Calu3 (cell line): ENCODE data around the gene NDUFAB1. TPM values are rescaled to one million over a fixed set of nuclear protein-coding genes. Genes with fewer than 3 reads are reported as not detected.
A peak's percentile ranks its signal among the peaks of the same experiment; 100 is the strongest.

ENCODE experiments used
- BruUV-seq: library from RNA; stranded (reverse); fragments of 400-500 nt; replicated peaks from 2 replicates; lab custom pipeline; 2021; lab: Mats Ljungman, UMichigan
- CTCF ChIA-PET: fragments of 300-600 bp; sonication (Branson Sonifier 250); formaldehyde crosslinking; loops from one replicate; lab custom pipeline; 2022; ENCODE audit warnings: antibody characterized with exemption; lab: Charles Lee
- DNase-seq: peaks from one replicate; pipeline ENCODE4 v3.0.0; 2022
- H3K27ac Mint-ChIP-seq: one replicate; pipeline ENCODE4 v1.8.0; 2022; ENCODE audit warnings: mixed read lengths; ENCODE audit not compliant: unreplicated experiment
- H3K27me3 Mint-ChIP-seq: one replicate; pipeline ENCODE4 v1.8.0; 2022; ENCODE audit warnings: mixed read lengths; ENCODE audit not compliant: unreplicated experiment
- H3K36me3 Mint-ChIP-seq: one replicate; pipeline ENCODE4 v1.8.0; 2022; ENCODE audit warnings: mild to moderate bottlenecking, moderate library complexity, mixed read lengths; ENCODE audit not compliant: insufficient read depth, unreplicated experiment
- H3K4me1 Mint-ChIP-seq: one replicate; pipeline ENCODE4 v1.8.0; 2022; ENCODE audit warnings: mild to moderate bottlenecking, low read depth, mixed read lengths; ENCODE audit not compliant: unreplicated experiment
- H3K4me3 Mint-ChIP-seq: one replicate; pipeline ENCODE4 v1.8.0; 2022; ENCODE audit warnings: mild to moderate bottlenecking, low read depth, moderate library complexity, mixed read lengths; ENCODE audit not compliant: unreplicated experiment
- H3K9me3 Mint-ChIP-seq: one replicate; pipeline ENCODE4 v1.8.0; 2022; ENCODE audit warnings: low read depth, mixed read lengths; ENCODE audit not compliant: unreplicated experiment
- CTCF ChIP-seq: fragments of 200-600 bp; IDR thresholded peaks from one replicate; pipeline ENCODE4 v1.8.0; 2022; ENCODE audit warnings: antibody characterized with exemption; ENCODE audit not compliant: unreplicated experiment
- intact Hi-C: fragments of 100-400 bp; cut with micrococcal nuclease; formaldehyde crosslinking; loops from one replicate; pipeline ENCODE4 v1.10.0; 2022; ENCODE audit not compliant: unreplicated experiment
- total RNA-seq: library from RNA; stranded (reverse); gene quantifications from 2 replicates; pipeline ENCODE4 v1.2.3, GENCODE V29; 2022

NDUFAB1 gene
- total RNA-seq, 1 experiment from 2014 or later = 143 TPM

- H3K4me3 Mint-ChIP-seq = no peak overlapping the region
- intact Hi-C loops = no loop called here
- DNase-seq = no peak
- no TSS peak for BruUV-seq
- no peaks in the 10 kb centered on the region for H3K4me1 Mint-ChIP-seq
- H3K9me3 Mint-ChIP-seq = no peaks in the 10 kb centered on the region
- no peak overlapping the region for H3K27ac Mint-ChIP-seq
- CTCF ChIA-PET = no interaction called here
- no peak for TF ChIP-seq CTCF
- H3K27me3 Mint-ChIP-seq = no peaks in the 10 kb centered on the region
- peaks cover 26% of the 10 kb centered on the region for H3K36me3 Mint-ChIP-seq
These were observed 12.1 kb upstream of the NDUFAB1 start for GRCh38 chr16:23608194-23608593.

DNA sequence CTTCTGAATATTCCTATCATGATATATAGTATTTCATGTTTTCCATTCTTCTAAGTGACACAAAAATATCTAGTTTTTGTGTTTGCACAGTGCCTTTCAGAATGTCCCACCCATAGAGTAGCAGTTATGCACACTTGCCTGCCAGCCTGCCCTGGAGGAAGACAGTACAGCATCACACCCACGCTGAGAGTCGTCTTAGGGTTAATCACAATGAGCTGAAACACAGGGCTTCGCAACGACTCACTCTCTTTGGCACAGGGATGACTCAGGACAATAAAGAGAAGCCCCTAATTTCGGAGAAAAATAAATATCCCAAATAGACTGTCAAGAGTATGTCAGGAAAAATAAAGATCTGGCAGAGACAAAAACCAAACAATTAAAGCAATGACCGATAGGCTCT is 11.6 kb upstream of the NDUFAB1 start:
- CTCF ChIA-PET = no interaction called here
- BruUV-seq = no TSS peak
- TF ChIP-seq CTCF = no peak
- H3K36me3 Mint-ChIP-seq = peaks cover 24% of the 10 kb centered on the region
- H3K27me3 Mint-ChIP-seq = no peaks in the 10 kb centered on the region
- H3K9me3 Mint-ChIP-seq = no peaks in the 10 kb centered on the region
- no peak overlapping the region for H3K4me3 Mint-ChIP-seq
- no peaks in the 10 kb centered on the region for H3K4me1 Mint-ChIP-seq
- no peak for DNase-seq
- intact Hi-C loops = no loop called here
- no peak overlapping the region for H3K27ac Mint-ChIP-seq

GRCh38 chr16:23597003-23597756 is 1.1 kb upstream of the NDUFAB1 start:
- no TSS peak for BruUV-seq
- CTCF ChIA-PET = no interaction called here
- no peaks in the 10 kb centered on the region for H3K9me3 Mint-ChIP-seq
- H3K27ac Mint-ChIP-seq = no peak overlapping the region
- peaks cover 1% of the 10 kb centered on the region for H3K4me1 Mint-ChIP-seq
- DNase-seq = peak; percentile 15
- peaks cover 56% of the 10 kb centered on the region for H3K36me3 Mint-ChIP-seq
- no peak overlapping the region for H3K4me3 Mint-ChIP-seq
- H3K27me3 Mint-ChIP-seq = no peaks in the 10 kb centered on the region
- intact Hi-C loops = no loop called here
- no peak for TF ChIP-seq CTCF

GRCh38 chr16:23595246-23595950 is 718 bp downstream of the NDUFAB1 start:
- Mint-ChIP-seq H3K9me3 (no peaks in the 10 kb centered on the region), H3K4me1 (peaks cover 9% of the 10 kb centered on the region), H3K4me3 (peak overlapping the region; percentile 81), H3K27ac (peak overlapping the region; percentile 58), H3K27me3 (no peaks in the 10 kb centered on the region), H3K36me3 (peaks cover 53% of the 10 kb centered on the region)
- BruUV-seq = TSS peak; percentile 42
- intact Hi-C loops = no loop called here
- TF ChIP-seq CTCF = no peak
- CTCF ChIA-PET = interaction anchor here (0.6 to 0.7 kb wide), 2 partner anchors 14 to 124 kb away, joined by 3 to 9 read pairs; no protein-coding TSS in a partner anchor
- DNase-seq = peak; percentile 3
